CD4-positive, alpha-beta T cell (primary cell): ENCODE measurements around the gene USP6NL. TPM values are rescaled to one million over a fixed set of nuclear protein-coding genes. Genes with fewer than 3 reads are reported as not detected.

ENCODE experiments used
- ATAC-seq: fragments of 200-7000 bp; cut with Tn5 transposase; one replicate; pipeline ENCODE4 v1.10.0; 2022; ENCODE audit warnings: mild to moderate bottlenecking; ENCODE audit not compliant: poor library complexity
- CTCF ChIA-PET: fragments of 350-600 bp; sonication (Branson Sonifier 250); formaldehyde crosslinking; loops from one replicate; lab custom pipeline; 2021; ENCODE audit warnings: antibody characterized with exemption, inconsistent platforms; lab: Charles Lee
- POLR2A ChIA-PET: fragments of 350-600 bp; sonication (Branson Sonifier 250); formaldehyde crosslinking; loops from one replicate; lab custom pipeline; 2021; ENCODE audit warnings: antibody characterized with exemption, inconsistent platforms; lab: Charles Lee
- DNase-seq, 14 experiments: peaks; one replicate each; pipeline ENCODE4 v3.0.0-alpha.2; 2013 to 2020; ENCODE audit warnings: mixed read lengths in 2 of 14
- H3K27ac ChIP-seq, 2 donors: one replicate each; pipeline versions ENCODE4 v1.5.1 to v1.7.0; 2013; ENCODE audit warnings: low read length in 2 of 2, low read depth in 1 of 2, mild to moderate bottlenecking in 1 of 2
- H3K27me3 ChIP-seq, 2 experiments: 1 replicate in 1 of 2; 2 replicates in 1 of 2; pipeline versions ENCODE4 v1.6.1 to v1.7.0; 2013; ENCODE audit warnings: low read length in 2 of 2, control low read depth in 1 of 2, mild to moderate bottlenecking in 1 of 2, moderate library complexity in 1 of 2; ENCODE audit not compliant: insufficient read depth in 2 of 2, control insufficient read depth in 1 of 2
- H3K36me3 ChIP-seq: one replicate; pipeline ENCODE4 v1.6.1; 2013; ENCODE audit warnings: low read length, control low read depth; ENCODE audit not compliant: insufficient read depth
- H3K4me1 ChIP-seq: one replicate; pipeline ENCODE4 v1.6.1; 2013; ENCODE audit warnings: low read length, control low read depth; ENCODE audit not compliant: insufficient read depth
- H3K4me3 ChIP-seq: one replicate; pipeline ENCODE4 v1.5.1; 2013; ENCODE audit warnings: mild to moderate bottlenecking, low read length, moderate library complexity
- H3K9me3 ChIP-seq, 2 experiments: 1 replicate in 1 of 2; 2 replicates in 1 of 2; pipeline versions ENCODE4 v1.6.1 to v1.7.0; 2013; ENCODE audit warnings: low read length in 2 of 2, mild to moderate bottlenecking in 2 of 2, control low read depth in 1 of 2, moderate library complexity in 1 of 2; ENCODE audit not compliant: control insufficient read depth in 1 of 2, insufficient read depth in 1 of 2
- H3K27ac Mint-ChIP-seq: one replicate; pipeline ENCODE4 v1.8.0; 2020; ENCODE audit warnings: mixed read lengths
- H3K27me3 Mint-ChIP-seq: one replicate; pipeline ENCODE4 v1.8.0; 2021; ENCODE audit warnings: mixed read lengths
- H3K36me3 Mint-ChIP-seq: one replicate; pipeline ENCODE4 v1.8.0; 2021; ENCODE audit warnings: low read depth, mixed read lengths
- H3K4me1 Mint-ChIP-seq: one replicate; pipeline ENCODE4 v1.8.0; 2021; ENCODE audit warnings: low read depth, mixed read lengths
- H3K4me3 Mint-ChIP-seq: one replicate; pipeline ENCODE4 v1.8.0; 2020; ENCODE audit warnings: mild to moderate bottlenecking, mixed read lengths
- H3K9me3 Mint-ChIP-seq: one replicate; pipeline ENCODE4 v1.8.0; 2020; ENCODE audit warnings: mixed read lengths
- intact Hi-C, 2 experiments: fragments of 100-400 bp; cut with DNase I in 1 of 2; cut with micrococcal nuclease in 1 of 2; formaldehyde crosslinking; loops; one replicate each; pipeline versions ENCODE4 v1.15.1 to v1.9.0; 2023 to 2025; cut with DNase I, micrococcal nuclease
- total RNA-seq, 174 experiments: library from RNA in 2 of 174; stranded (reverse) in 2 of 174; gene quantifications; one replicate each; pipeline ENCODE4 v1.2.3 and lab custom pipeline; 2021 to 2026
- TF ChIP-seq, protein P1 (sequence below): fragments of 200-600 bp; IDR thresholded peaks from one replicate; pipeline ENCODE4 v1.8.0; 2022; ENCODE audit warnings: antibody characterized with exemption, mild to moderate bottlenecking

The USP6NL gene
- total RNA-seq, 2 experiments from 2014 or later, result 5.2 to 5.6 TPM

DNA sequence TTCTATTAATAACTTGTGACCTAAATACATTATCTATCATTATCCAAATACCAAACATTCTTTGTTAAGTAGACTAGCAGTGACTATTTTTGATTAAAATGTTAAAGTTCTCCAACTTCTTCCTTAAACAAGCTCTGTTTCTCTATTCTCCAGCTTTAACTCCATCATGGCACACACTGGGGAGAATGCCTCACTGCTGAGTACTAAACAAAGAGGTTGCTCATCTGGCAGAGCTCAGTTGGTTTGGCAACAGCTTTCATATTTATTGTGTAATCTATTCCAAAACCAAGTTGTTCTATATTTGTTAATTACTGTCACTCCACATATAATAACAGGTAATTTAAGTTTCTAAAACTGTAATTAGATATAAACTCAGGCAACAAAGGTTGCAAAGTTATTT lies 89.6 kb downstream of the USP6NL start:
- ChIA-PET POLR2A (interaction anchor here (0.7 kb wide), 1 partner anchor 246 kb away, joined by 3 read pairs; no protein-coding TSS in a partner anchor), CTCF (interaction anchor here (1.5 to 4.2 kb wide), 2 partner anchors 11 to 236 kb away, joined by 5 to 14 read pairs; no protein-coding TSS in a partner anchor)
- no peaks in the 10 kb centered on the region for H3K4me1 ChIP-seq
- intact Hi-C loops, result no loop called here
- ATAC-seq (no peak), DNase-seq (no peak)
- H3K36me3 ChIP-seq, result no peaks in the 10 kb centered on the region
- Mint-ChIP-seq H3K27ac (no peak overlapping the region), H3K4me3 (no peak overlapping the region), H3K27me3 (no peaks in the 10 kb centered on the region), H3K9me3 (no peaks in the 10 kb centered on the region), H3K36me3 (peaks cover under 1% of the 10 kb centered on the region), H3K4me1 (peaks cover 1% of the 10 kb centered on the region)
- TF ChIP-seq, protein P1, sequence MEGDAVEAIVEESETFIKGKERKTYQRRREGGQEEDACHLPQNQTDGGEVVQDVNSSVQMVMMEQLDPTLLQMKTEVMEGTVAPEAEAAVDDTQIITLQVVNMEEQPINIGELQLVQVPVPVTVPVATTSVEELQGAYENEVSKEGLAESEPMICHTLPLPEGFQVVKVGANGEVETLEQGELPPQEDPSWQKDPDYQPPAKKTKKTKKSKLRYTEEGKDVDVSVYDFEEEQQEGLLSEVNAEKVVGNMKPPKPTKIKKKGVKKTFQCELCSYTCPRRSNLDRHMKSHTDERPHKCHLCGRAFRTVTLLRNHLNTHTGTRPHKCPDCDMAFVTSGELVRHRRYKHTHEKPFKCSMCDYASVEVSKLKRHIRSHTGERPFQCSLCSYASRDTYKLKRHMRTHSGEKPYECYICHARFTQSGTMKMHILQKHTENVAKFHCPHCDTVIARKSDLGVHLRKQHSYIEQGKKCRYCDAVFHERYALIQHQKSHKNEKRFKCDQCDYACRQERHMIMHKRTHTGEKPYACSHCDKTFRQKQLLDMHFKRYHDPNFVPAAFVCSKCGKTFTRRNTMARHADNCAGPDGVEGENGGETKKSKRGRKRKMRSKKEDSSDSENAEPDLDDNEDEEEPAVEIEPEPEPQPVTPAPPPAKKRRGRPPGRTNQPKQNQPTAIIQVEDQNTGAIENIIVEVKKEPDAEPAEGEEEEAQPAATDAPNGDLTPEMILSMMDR, result no peak
- H3K4me3 ChIP-seq, result no peak overlapping the region
- H3K9me3 ChIP-seq, result no peaks in the 10 kb centered on the region
- no peak overlapping the region for H3K27ac ChIP-seq
- H3K27me3 ChIP-seq, result no peaks in the 10 kb centered on the region

DNA sequence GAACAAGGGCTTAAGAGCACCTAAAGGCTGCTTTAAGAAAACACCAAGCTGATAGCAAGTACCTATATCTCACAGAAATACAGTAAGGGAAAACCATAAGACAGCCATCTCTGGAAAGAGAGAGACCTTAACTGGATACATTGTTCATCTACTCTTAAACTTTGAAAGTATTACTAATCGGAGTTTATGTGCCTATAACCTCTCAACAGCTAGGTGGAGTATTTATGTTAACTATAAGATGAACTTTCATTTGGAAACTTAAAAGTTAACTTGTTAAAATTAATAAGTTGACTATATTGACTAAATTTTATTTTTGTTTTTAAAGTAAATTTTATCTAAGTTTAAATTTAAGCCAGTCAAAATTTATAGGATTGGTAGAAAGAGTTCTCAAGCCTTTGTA lies 90.6 kb downstream of the USP6NL start:
- Mint-ChIP-seq H3K9me3 (no peaks in the 10 kb centered on the region), H3K27me3 (no peaks in the 10 kb centered on the region), H3K36me3 (no peaks in the 10 kb centered on the region), H3K4me3 (no peak overlapping the region), H3K27ac (no peak overlapping the region), H3K4me1 (no peaks in the 10 kb centered on the region)
- ATAC-seq (no peak), DNase-seq (no peak)
- H3K27me3 ChIP-seq, result no peaks in the 10 kb centered on the region
- no peaks in the 10 kb centered on the region for H3K36me3 ChIP-seq
- H3K27ac ChIP-seq, result no peak overlapping the region
- intact Hi-C loops, result no loop called here
- no peaks in the 10 kb centered on the region for H3K9me3 ChIP-seq
- POLR2A ChIA-PET, result no interaction called here
- CTCF ChIA-PET, result interaction anchor here (4.2 kb wide), 1 partner anchor 237 kb away, joined by 14 read pairs; no protein-coding TSS in a partner anchor
- H3K4me1 ChIP-seq, result no peaks in the 10 kb centered on the region
- TF ChIP-seq, protein P1, result no peak
- no peak overlapping the region for H3K4me3 ChIP-seq

DNA sequence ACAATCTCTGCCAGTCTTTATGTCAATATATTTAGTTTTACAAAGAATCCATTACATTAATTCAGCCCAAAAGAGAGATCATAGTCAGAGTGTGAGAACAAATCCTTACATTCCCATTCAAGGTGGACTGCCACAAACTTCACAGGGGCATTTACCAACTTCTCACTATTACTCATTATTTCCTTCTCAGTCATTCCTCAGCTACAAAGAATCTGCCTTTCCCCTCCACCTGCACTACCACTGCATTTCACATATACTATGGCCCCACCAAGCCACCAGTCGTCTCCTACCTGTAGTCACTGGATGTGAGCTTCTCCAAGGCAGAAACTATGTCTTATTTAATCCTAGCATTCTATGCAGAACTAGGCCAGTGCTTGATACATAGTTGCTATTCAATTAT lies 94.3 kb downstream of the USP6NL start:
- no peak overlapping the region for H3K27ac ChIP-seq
- ChIA-PET POLR2A (no interaction called here), CTCF (interaction anchor here (0.6 kb wide), 1 partner anchor 240 kb away, joined by 3 read pairs; no protein-coding TSS in a partner anchor)
- H3K4me1 Mint-ChIP-seq, result peaks cover 4% of the 10 kb centered on the region
- intact Hi-C loops, result no loop called here
- TF ChIP-seq, protein P1, result no peak
- ATAC-seq (no peak), DNase-seq (no peak)
- no peaks in the 10 kb centered on the region for H3K36me3 Mint-ChIP-seq
- H3K4me3 Mint-ChIP-seq, result no peak overlapping the region
- no peaks in the 10 kb centered on the region for H3K9me3 Mint-ChIP-seq
- no peaks in the 10 kb centered on the region for H3K36me3 ChIP-seq
- H3K9me3 ChIP-seq, result no peaks in the 10 kb centered on the region
- H3K4me3 ChIP-seq, result no peak overlapping the region
- H3K27me3 ChIP-seq, result no peaks in the 10 kb centered on the region
- H3K4me1 ChIP-seq, result no peaks in the 10 kb centered on the region
- no peaks in the 10 kb centered on the region for H3K27me3 Mint-ChIP-seq
- H3K27ac Mint-ChIP-seq, result no peak overlapping the region
